Naive B cell (primary cell): ENCODE data around the gene SCPEP1. TPM values are rescaled to one million over a fixed set of nuclear protein-coding genes. Genes with fewer than 3 reads are reported as not detected.

ENCODE experiments used
- ATAC-seq, 2 donors: fragments of 150-1000 bp; cut with Tn5 transposase; 2 replicates each; pipeline ENCODE4 v1.10.0; 2021; ENCODE audit warnings: low read depth in 2 of 2, mild to moderate bottlenecking in 2 of 2, moderate library complexity in 2 of 2
- DNase-seq: peaks from one replicate; pipeline ENCODE4 v3.0.0; 2022
- H3K27ac Mint-ChIP-seq, 6 donors: one replicate each; pipeline ENCODE4 v1.8.0; 2020 to 2022; ENCODE audit warnings: mild to moderate bottlenecking in 6 of 6, mixed read lengths in 6 of 6, moderate library complexity in 5 of 6, inconsistent platforms in 2 of 6
- H3K27me3 Mint-ChIP-seq, 3 donors: one replicate each; pipeline ENCODE4 v1.8.0; 2021 to 2022; ENCODE audit warnings: mixed read lengths in 3 of 3, mild to moderate bottlenecking in 1 of 3
- H3K36me3 Mint-ChIP-seq, 2 donors: one replicate each; pipeline ENCODE4 v1.8.0; 2020 to 2022; ENCODE audit warnings: mixed read lengths in 2 of 2, inconsistent platforms in 1 of 2, mild to moderate bottlenecking in 1 of 2
- H3K4me1 Mint-ChIP-seq, 3 donors: one replicate each; pipeline ENCODE4 v1.8.0; 2020 to 2022; ENCODE audit warnings: mixed read lengths in 3 of 3, inconsistent platforms in 1 of 3, mild to moderate bottlenecking in 1 of 3, moderate library complexity in 1 of 3
- H3K4me3 Mint-ChIP-seq, 8 donors: one replicate each; pipeline ENCODE4 v1.8.0; 2020 to 2022; ENCODE audit warnings: mild to moderate bottlenecking in 8 of 8, mixed read lengths in 8 of 8, moderate library complexity in 8 of 8, inconsistent platforms in 2 of 8
- H3K9me3 Mint-ChIP-seq, 7 donors: one replicate each; pipeline ENCODE4 v1.8.0; 2020 to 2022; ENCODE audit warnings: mixed read lengths in 7 of 7, mild to moderate bottlenecking in 5 of 7, inconsistent platforms in 2 of 7, moderate library complexity in 1 of 7
- polyA plus RNA-seq, 6 donors: library from polyadenylated mRNA; unstranded; fragments of 300-500 nt; fragmentation: Illumina TruSeq; gene quantifications; one replicate each; pipeline ENCODE4 v1.2.3, GENCODE V29; 2021; ENCODE audit warnings: low read depth in 6 of 6

Gene SCPEP1
- polyA plus RNA-seq, 6 donors from 2014 or later: 134 to 305 (median 175) TPM

GRCh38 chr17:57016764-57017116 is 38.8 kb downstream of the SCPEP1 start:
- no peaks in the 10 kb centered on the region for H3K9me3 Mint-ChIP-seq
- no peaks in the 10 kb centered on the region for H3K36me3 Mint-ChIP-seq
- no peak for DNase-seq
- ATAC-seq: no peak
- H3K4me1 Mint-ChIP-seq: no peaks in the 10 kb centered on the region
- no peak overlapping the region for H3K27ac Mint-ChIP-seq
- H3K27me3 Mint-ChIP-seq: peaks cover 5 to 7% (median 5%) of the 10 kb centered on the region in 3 donors
- H3K4me3 Mint-ChIP-seq: no peak overlapping the region

GRCh38 chr17:57017625-57018024 is 39.7 kb downstream of the SCPEP1 start:
- DNase-seq: no peak
- no peak overlapping the region for H3K4me3 Mint-ChIP-seq
- H3K27ac Mint-ChIP-seq: no peak overlapping the region
- peaks cover 0 to 3% (median 2%) of the 10 kb centered on the region in 3 donors for H3K4me1 Mint-ChIP-seq
- no peaks in the 10 kb centered on the region for H3K9me3 Mint-ChIP-seq
- no peak for ATAC-seq
- no peaks in the 10 kb centered on the region for H3K36me3 Mint-ChIP-seq
- H3K27me3 Mint-ChIP-seq: peaks cover 5 to 7% (median 5%) of the 10 kb centered on the region in 3 donors

GRCh38 chr17:57020208-57020607 is 42.3 kb downstream of the SCPEP1 start:
- no peak for DNase-seq
- Mint-ChIP-seq H3K27ac (no peak overlapping the region), H3K4me1 (peaks cover 0 to 7% (median 3%) of the 10 kb centered on the region in 3 donors), H3K27me3 (peaks cover 5 to 7% (median 5%) of the 10 kb centered on the region in 3 donors), H3K4me3 (no peak overlapping the region), H3K36me3 (no peaks in the 10 kb centered on the region), H3K9me3 (peaks cover 0 to 11% (median 3%) of the 10 kb centered on the region in 7 donors)
- ATAC-seq: no peak

GRCh38 chr17:57021226-57021940 is 43.5 kb downstream of the SCPEP1 start:
- Mint-ChIP-seq H3K27ac (no peak overlapping the region), H3K4me3 (no peak overlapping the region), H3K27me3 (peaks cover 5 to 7% (median 5%) of the 10 kb centered on the region in 3 donors), H3K36me3 (no peaks in the 10 kb centered on the region), H3K9me3 (peaks cover 0 to 22% (median 11%) of the 10 kb centered on the region in 7 donors), H3K4me1 (peaks cover 0 to 7% (median 3%) of the 10 kb centered on the region in 3 donors)
- no peak for ATAC-seq
- no peak for DNase-seq

GRCh38 chr17:57025876-57026275 is 47.9 kb downstream of the SCPEP1 start:
- DNase-seq (no peak), ATAC-seq (no peak)
- Mint-ChIP-seq H3K27me3 (peaks cover 0 to 9% (median 7%) of the 10 kb centered on the region in 3 donors), H3K36me3 (peaks cover 0 to 8% of the 10 kb centered on the region in 2 donors), H3K4me1 (peaks cover 0 to 7% (median 3%) of the 10 kb centered on the region in 3 donors), H3K4me3 (no peak overlapping the region), H3K9me3 (peaks cover 4 to 48% (median 29%) of the 10 kb centered on the region in 7 donors), H3K27ac (no peak overlapping the region)

- ATAC-seq: no peak
- Mint-ChIP-seq H3K36me3 (peaks cover 0 to 8% of the 10 kb centered on the region in 2 donors), H3K4me3 (no peak overlapping the region)
Measured at GRCh38 chr17:57027852-57028251, 49.9 kb downstream of the SCPEP1 start.

GRCh38 chr17:57032343-57032742 is 54.4 kb downstream of the SCPEP1 start:
- Mint-ChIP-seq H3K4me3 (no peak overlapping the region), H3K27ac (no peak overlapping the region), H3K27me3 (peaks cover 19 to 28% (median 26%) of the 10 kb centered on the region in 3 donors), H3K9me3 (peaks cover 3 to 20% (median 14%) of the 10 kb centered on the region in 7 donors), H3K4me1 (no peaks in the 10 kb centered on the region), H3K36me3 (peaks cover 0 to 8% of the 10 kb centered on the region in 2 donors)
- ATAC-seq (no peak), DNase-seq (no peak)

More at GRCh38 chr17:57027852-57028251, 49.9 kb downstream of the SCPEP1 start:
- H3K9me3 Mint-ChIP-seq: peaks cover 4 to 48% (median 29%) of the 10 kb centered on the region in 7 donors
- no peak overlapping the region for H3K27ac Mint-ChIP-seq
- H3K4me1 Mint-ChIP-seq: peaks cover 0 to 2% (median 0%) of the 10 kb centered on the region in 3 donors
- peaks cover 0 to 9% (median 7%) of the 10 kb centered on the region in 3 donors for H3K27me3 Mint-ChIP-seq
- no peak for DNase-seq

GRCh38 chr17:57033296-57033695 is 55.4 kb downstream of the SCPEP1 start:
- peaks cover 19 to 28% (median 26%) of the 10 kb centered on the region in 3 donors for H3K27me3 Mint-ChIP-seq
- peaks cover 3 to 11% (median 5%) of the 10 kb centered on the region in 7 donors for H3K9me3 Mint-ChIP-seq
- DNase-seq: no peak
- no peak overlapping the region for H3K4me3 Mint-ChIP-seq
- H3K4me1 Mint-ChIP-seq: no peaks in the 10 kb centered on the region
- ATAC-seq: no peak
- no peak overlapping the region for H3K27ac Mint-ChIP-seq
- H3K36me3 Mint-ChIP-seq: peaks cover 0 to 4% of the 10 kb centered on the region in 2 donors

GRCh38 chr17:57034807-57035754 is 57.1 kb downstream of the SCPEP1 start:
- Mint-ChIP-seq H3K4me1 (no peaks in the 10 kb centered on the region), H3K27ac (no peak overlapping the region), H3K9me3 (peaks cover 0 to under 1% (median 0%) of the 10 kb centered on the region in 7 donors), H3K4me3 (peak overlapping the region in 1 of 8 donors; percentile 25), H3K36me3 (no peaks in the 10 kb centered on the region), H3K27me3 (peaks cover 22 to 36% (median 31%) of the 10 kb centered on the region in 3 donors)
- DNase-seq (no peak), ATAC-seq (no peak)

- Mint-ChIP-seq H3K27ac (peak overlapping the region in 1 of 6 donors; percentile 29), H3K9me3 (no peaks in the 10 kb centered on the region), H3K36me3 (no peaks in the 10 kb centered on the region), H3K4me1 (no peaks in the 10 kb centered on the region), H3K27me3 (peaks cover 22 to 37% (median 31%) of the 10 kb centered on the region in 3 donors), H3K4me3 (no peak overlapping the region)
- no peak for ATAC-seq
- no peak for DNase-seq
Measured at GRCh38 chr17:57035971-57036481, 58.1 kb downstream of the SCPEP1 start.

- DNase-seq: no peak
- Mint-ChIP-seq H3K36me3 (no peaks in the 10 kb centered on the region), H3K4me1 (no peaks in the 10 kb centered on the region), H3K27ac (peak overlapping the region in 1 of 6 donors; percentile 52), H3K27me3 (peaks cover 22 to 47% (median 37%) of the 10 kb centered on the region in 3 donors), H3K9me3 (no peaks in the 10 kb centered on the region), H3K4me3 (no peak overlapping the region)
- no peak for ATAC-seq
Measured at GRCh38 chr17:57037411-57037810, 59.5 kb downstream of the SCPEP1 start.

- H3K27ac Mint-ChIP-seq: no peak overlapping the region
- H3K27me3 Mint-ChIP-seq: peaks cover 33 to 55% (median 47%) of the 10 kb centered on the region in 3 donors
- H3K9me3 Mint-ChIP-seq: peaks cover 0 to 6% (median 0%) of the 10 kb centered on the region in 7 donors
- no peaks in the 10 kb centered on the region for H3K4me1 Mint-ChIP-seq
- no peak overlapping the region for H3K4me3 Mint-ChIP-seq
- ATAC-seq: no peak
- DNase-seq: no peak
- H3K36me3 Mint-ChIP-seq: no peaks in the 10 kb centered on the region
Measured at GRCh38 chr17:57038486-57038885, 60.6 kb downstream of the SCPEP1 start.

GRCh38 chr17:57040571-57040970 is 62.6 kb downstream of the SCPEP1 start:
- no peak for DNase-seq
- Mint-ChIP-seq H3K36me3 (no peaks in the 10 kb centered on the region), H3K27ac (peak overlapping the region in 1 of 6 donors; percentile 15), H3K4me3 (no peak overlapping the region), H3K9me3 (peaks cover 0 to 6% (median 0%) of the 10 kb centered on the region in 7 donors), H3K27me3 (peaks cover 45 to 56% (median 53%) of the 10 kb centered on the region in 3 donors), H3K4me1 (peaks cover 2 to 6% (median 4%) of the 10 kb centered on the region in 3 donors)
- ATAC-seq: no peak
